ENCODE measurements around the gene AMDHD2. TPM values are rescaled to one million over a fixed set of nuclear protein-coding genes. Genes with fewer than 3 reads are reported as not detected.
"Not testable (repeated sequence)": the region's sequence is repeated elsewhere in the genome, so short reads cannot be mapped to it uniquely, and the experiment has no call there.

AMDHD2 gene
- total and polyA plus RNA-seq, 2 donors = 22.1 to 33.2 TPM

DNA sequence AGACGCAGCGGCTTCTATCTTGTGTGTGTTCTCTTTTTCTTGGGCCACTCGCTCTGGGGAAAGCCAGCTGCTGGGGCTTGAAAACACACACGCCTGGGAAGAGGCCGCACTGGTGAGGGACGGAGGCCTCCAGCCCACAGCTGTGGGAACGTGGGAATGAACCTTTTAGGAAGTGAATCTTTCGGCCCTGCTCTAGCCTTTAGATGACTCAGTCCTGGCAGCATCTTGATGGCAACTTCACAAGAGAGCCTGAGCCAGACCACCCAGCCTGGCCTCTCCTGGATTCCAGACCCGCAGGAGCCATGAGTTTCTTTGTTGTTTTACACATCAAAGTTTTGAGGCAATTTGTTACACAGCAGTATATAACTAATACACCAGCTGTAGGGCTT is 15.4 kb downstream of the AMDHD2 start:
- peaks cover 0 to 1% of the 10 kb centered on the region in 2 donors for H3K9me3 ChIP-seq (ENCODE audit: control insufficient read depth in 2 of 2, insufficient read depth in 1 of 2, low read length in 1 of 2)
- H3K36me3 ChIP-seq (ENCODE audit: control insufficient read depth in 2 of 2, insufficient read depth in 2 of 2, low read length in 1 of 2) = peaks cover 2 to 4% of the 10 kb centered on the region in 2 donors
- DNase-seq (ENCODE audit: low read depth in 6 of 9, low spot score in 9 of 9) = no peak
- H3K4me3 ChIP-seq (ENCODE audit: low read length in 2 of 2) = no peak overlapping the region
- 94% methylated on average over 9 of the region's 9 CpGs for WGBS
- peaks cover 15 to 44% of the 10 kb centered on the region in 2 donors for H3K4me1 ChIP-seq (ENCODE audit: control insufficient read depth in 2 of 2, insufficient read depth in 2 of 2, low read length in 2 of 2)
- peaks cover 0 to 23% of the 10 kb centered on the region in 2 donors for H3K27me3 ChIP-seq (ENCODE audit: control insufficient read depth in 2 of 2, insufficient read depth in 1 of 2, low read length in 1 of 2)
- no peak overlapping the region for H3K27ac ChIP-seq (ENCODE audit: low read depth in 1 of 2, low read length in 1 of 2)

DNA sequence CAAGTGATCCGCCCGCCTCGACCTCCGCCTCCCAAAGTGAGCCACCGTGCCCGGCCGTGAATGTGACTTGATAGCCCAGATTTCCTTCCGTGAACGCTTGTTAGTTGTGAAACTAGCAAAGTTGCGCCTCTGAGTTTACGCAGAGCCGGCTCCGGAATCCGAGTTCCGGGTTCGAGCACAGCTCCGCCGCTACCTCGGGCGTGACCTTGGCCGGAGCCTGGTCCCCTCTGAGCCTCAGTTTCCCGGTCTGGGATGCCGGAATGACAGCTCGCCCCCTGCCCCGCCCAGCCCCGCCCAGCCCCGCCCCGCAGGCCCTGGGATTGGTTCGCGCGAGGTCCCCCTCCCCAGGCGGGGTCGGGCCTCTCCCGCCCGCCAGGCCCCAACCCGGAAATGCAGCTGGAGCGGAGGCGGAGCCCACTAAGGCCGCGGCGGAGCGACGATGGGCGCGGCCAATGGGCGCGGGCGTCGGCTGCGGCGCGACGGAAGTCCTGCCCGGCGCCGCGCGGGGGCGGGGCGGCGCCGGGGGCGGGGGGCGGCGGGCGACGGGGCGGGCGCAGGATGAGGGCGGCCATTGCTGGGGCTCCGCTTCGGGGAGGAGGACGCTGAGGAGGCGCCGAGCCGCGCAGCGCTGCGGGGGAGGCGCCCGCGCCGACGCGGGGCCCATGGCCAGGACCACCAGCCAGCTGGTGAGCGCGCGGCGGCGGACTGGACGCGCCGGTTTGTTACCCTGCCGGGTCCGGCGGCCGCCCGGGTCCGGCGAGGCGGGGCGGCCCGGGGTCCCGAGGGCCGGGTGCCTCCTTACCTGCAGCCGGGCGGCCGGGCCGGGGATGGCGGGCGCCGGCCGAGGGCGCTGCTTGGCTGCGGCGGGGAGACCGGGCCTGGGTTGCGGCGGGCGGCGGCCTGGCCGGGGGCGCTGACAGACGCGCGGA is 17.5 kb downstream of the AMDHD2 start, which contains the start of gene PDPK1:
Gene PDPK1 (plus strand): TSS at position 571 of the 929 bp plus-strand sequence. CDS start 92 bp downstream, at position 663.
- peak within 1 kb of the TSS; percentile 58 to 89 for H3K4me3 ChIP-seq (ENCODE audit: low read length in 2 of 2)
- H3K4me1 ChIP-seq (ENCODE audit: control insufficient read depth in 2 of 2, insufficient read depth in 2 of 2, low read length in 2 of 2) = peaks cover 13 to 33% of the 10 kb centered on the region in 2 donors
- peaks cover 0 to 9% of the 10 kb centered on the region in 2 donors for H3K27me3 ChIP-seq (ENCODE audit: control insufficient read depth in 2 of 2, insufficient read depth in 1 of 2, low read length in 1 of 2)
- peaks cover 2 to 9% of the 10 kb centered on the region in 2 donors for H3K36me3 ChIP-seq (ENCODE audit: control insufficient read depth in 2 of 2, insufficient read depth in 2 of 2, low read length in 1 of 2)
- peak within 1 kb of the TSS; percentile 70 to 84 for H3K27ac ChIP-seq (ENCODE audit: low read depth in 1 of 2, low read length in 1 of 2)
- WGBS = under 1% methylated on average over 125 of the region's 126 CpGs
- peak in 8 of 9 donors; percentile 79 to 97 (median 92) for DNase-seq (ENCODE audit: low read depth in 6 of 9, low spot score in 9 of 9)
- H3K9me3 ChIP-seq (ENCODE audit: control insufficient read depth in 2 of 2, insufficient read depth in 1 of 2, low read length in 1 of 2) = no peaks in the 10 kb centered on the region

DNA sequence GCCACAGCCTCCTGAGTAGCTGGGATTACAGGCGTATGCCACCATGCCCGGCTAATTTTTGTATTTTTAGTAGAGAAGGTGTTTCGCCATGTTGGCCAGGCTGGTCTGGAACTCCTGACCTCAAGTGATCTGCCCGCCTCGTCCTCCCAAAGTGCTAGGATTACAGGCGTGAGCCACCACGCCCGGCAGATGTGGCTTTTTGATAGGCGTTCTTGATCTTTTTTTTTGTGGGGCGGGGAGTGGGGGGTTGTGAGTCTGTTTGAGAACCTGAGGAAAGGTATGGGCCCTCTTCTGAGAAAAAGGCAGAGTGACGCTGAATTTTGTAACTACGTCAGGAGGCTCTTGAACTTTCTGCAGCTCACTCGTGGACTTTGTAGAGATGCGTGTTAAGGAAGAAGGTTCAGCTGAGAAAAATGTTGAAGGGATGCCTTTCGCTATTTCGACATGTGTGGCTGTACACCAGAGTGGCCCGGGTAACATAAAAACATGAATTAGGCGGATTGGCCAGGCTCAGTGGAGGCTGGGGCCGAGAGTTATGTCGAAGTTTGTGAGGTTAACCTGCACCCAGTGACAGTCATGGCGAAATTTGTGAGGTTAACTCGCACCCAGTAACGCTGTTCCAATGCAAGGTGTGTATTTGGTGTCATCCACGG is 19.1 kb downstream of the AMDHD2 start:
- not testable (repeated sequence) for H3K4me3 ChIP-seq (ENCODE audit: low read length in 2 of 2); H3K27ac ChIP-seq (ENCODE audit: low read depth in 1 of 2, low read length in 1 of 2); H3K27me3 ChIP-seq (ENCODE audit: control insufficient read depth in 2 of 2, insufficient read depth in 1 of 2, low read length in 1 of 2); H3K36me3 ChIP-seq (ENCODE audit: control insufficient read depth in 2 of 2, insufficient read depth in 2 of 2, low read length in 1 of 2); DNase-seq (ENCODE audit: low read depth in 6 of 9, low spot score in 9 of 9); H3K9me3 ChIP-seq (ENCODE audit: control insufficient read depth in 2 of 2, insufficient read depth in 1 of 2, low read length in 1 of 2)
- peaks cover 13 to 24% of the 10 kb centered on the region in 2 donors for H3K4me1 ChIP-seq (ENCODE audit: control insufficient read depth in 2 of 2, insufficient read depth in 2 of 2, low read length in 2 of 2)
- WGBS = 94% methylated on average over 24 of the region's 24 CpGs

DNA sequence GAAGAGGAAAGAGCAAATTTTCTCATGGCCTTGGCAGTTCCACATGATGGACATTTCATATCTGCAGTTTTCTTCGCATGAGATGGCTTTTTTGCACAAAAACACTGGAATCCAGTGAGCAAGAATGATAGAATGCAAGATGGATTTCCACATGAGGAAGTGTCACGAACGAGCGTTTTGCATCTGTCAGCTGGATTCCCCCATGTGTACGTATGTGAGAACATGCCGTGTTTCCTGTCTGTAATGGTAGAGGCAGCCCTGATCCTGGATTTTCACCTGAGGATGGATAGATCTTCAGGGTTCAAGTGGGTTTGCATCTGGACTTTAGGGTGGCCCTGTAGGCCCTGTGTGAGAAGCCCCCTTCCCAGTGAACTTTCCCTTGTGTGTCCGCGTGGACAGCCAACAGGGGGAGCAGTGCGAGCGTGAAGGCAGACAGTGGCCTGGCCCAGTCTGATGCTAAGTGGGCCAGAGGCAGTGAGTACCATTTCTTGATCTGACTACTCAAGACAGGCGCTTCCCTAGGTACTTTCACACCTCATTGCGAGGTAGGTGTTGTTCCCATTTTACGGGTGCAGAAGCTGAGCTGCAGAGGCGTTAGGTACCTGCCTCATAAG is 19.8 kb downstream of the AMDHD2 start:
- H3K27ac ChIP-seq (ENCODE audit: low read depth in 1 of 2, low read length in 1 of 2); H3K36me3 ChIP-seq (ENCODE audit: control insufficient read depth in 2 of 2, insufficient read depth in 2 of 2, low read length in 1 of 2): not testable (repeated sequence)

DNA sequence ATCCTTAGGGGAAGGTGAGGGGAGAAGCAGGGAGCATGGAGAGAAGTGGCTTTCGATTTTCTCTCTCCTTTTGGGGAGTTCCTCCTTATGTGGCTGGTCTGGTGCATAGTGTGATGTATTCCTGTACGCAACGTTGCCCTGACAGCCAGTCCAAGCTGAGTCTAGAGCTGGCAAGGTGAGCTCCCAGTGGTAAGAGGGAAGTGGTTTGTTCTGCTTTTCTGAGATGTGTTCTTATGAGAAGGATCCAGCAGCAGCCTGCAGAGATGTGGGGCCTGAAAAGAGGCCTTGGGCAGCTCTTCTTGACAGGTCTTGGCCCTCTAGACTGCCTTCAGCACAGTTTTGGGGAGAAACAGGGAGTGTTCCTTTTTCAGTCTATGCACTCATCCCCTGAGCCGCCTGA is 20.7 kb downstream of the AMDHD2 start:
- not testable (repeated sequence) for H3K27me3 ChIP-seq (ENCODE audit: control insufficient read depth in 2 of 2, insufficient read depth in 1 of 2, low read length in 1 of 2); H3K9me3 ChIP-seq (ENCODE audit: control insufficient read depth in 2 of 2, insufficient read depth in 1 of 2, low read length in 1 of 2); H3K27ac ChIP-seq (ENCODE audit: low read depth in 1 of 2, low read length in 1 of 2); H3K36me3 ChIP-seq (ENCODE audit: control insufficient read depth in 2 of 2, insufficient read depth in 2 of 2, low read length in 1 of 2); H3K4me3 ChIP-seq (ENCODE audit: low read length in 2 of 2); DNase-seq (ENCODE audit: low read depth in 6 of 9, low spot score in 9 of 9)
- peaks cover 13 to 23% of the 10 kb centered on the region in 2 donors for H3K4me1 ChIP-seq (ENCODE audit: control insufficient read depth in 2 of 2, insufficient read depth in 2 of 2, low read length in 2 of 2)
- 64% methylated on average over 3 of the region's 4 CpGs for WGBS

More for the DNA sequence above, 19.8 kb downstream of the AMDHD2 start:
- 89% methylated on average over 14 of the region's 14 CpGs for WGBS
- H3K4me1 ChIP-seq (ENCODE audit: control insufficient read depth in 2 of 2, insufficient read depth in 2 of 2, low read length in 2 of 2) = peaks cover 13 to 24% of the 10 kb centered on the region in 2 donors
- not testable (repeated sequence) for H3K4me3 ChIP-seq (ENCODE audit: low read length in 2 of 2); DNase-seq (ENCODE audit: low read depth in 6 of 9, low spot score in 9 of 9); H3K27me3 ChIP-seq (ENCODE audit: control insufficient read depth in 2 of 2, insufficient read depth in 1 of 2, low read length in 1 of 2); H3K9me3 ChIP-seq (ENCODE audit: control insufficient read depth in 2 of 2, insufficient read depth in 1 of 2, low read length in 1 of 2)

DNA sequence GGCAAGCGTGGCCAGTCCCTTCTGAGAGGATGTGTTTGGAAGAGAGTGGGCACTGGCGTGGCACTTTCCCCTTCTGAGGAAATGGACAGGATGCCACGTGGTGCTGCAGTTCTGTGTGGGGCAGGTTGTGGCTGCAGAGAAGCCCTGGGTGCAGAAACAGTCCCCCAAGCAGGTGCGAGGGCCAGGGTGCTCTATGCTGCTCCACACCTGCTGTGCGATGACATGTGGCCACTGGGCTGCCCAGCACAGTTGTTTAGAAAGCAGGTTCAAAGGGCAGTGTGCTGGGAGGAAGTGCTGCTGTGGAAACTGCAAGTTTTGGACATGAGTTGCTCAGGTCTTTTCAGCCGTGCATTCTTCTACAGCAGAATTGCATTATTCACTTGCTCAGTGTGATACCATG is 21.2 kb downstream of the AMDHD2 start:
- H3K4me1 ChIP-seq (ENCODE audit: control insufficient read depth in 2 of 2, insufficient read depth in 2 of 2, low read length in 2 of 2) = peaks cover 13 to 21% of the 10 kb centered on the region in 2 donors
- H3K27ac ChIP-seq (ENCODE audit: low read depth in 1 of 2, low read length in 1 of 2); H3K36me3 ChIP-seq (ENCODE audit: control insufficient read depth in 2 of 2, insufficient read depth in 2 of 2, low read length in 1 of 2); DNase-seq (ENCODE audit: low read depth in 6 of 9, low spot score in 9 of 9); H3K27me3 ChIP-seq (ENCODE audit: control insufficient read depth in 2 of 2, insufficient read depth in 1 of 2, low read length in 1 of 2); H3K9me3 ChIP-seq (ENCODE audit: control insufficient read depth in 2 of 2, insufficient read depth in 1 of 2, low read length in 1 of 2); H3K4me3 ChIP-seq (ENCODE audit: low read length in 2 of 2): not testable (repeated sequence)
- 76% methylated on average over 6 of the region's 6 CpGs for WGBS

DNA sequence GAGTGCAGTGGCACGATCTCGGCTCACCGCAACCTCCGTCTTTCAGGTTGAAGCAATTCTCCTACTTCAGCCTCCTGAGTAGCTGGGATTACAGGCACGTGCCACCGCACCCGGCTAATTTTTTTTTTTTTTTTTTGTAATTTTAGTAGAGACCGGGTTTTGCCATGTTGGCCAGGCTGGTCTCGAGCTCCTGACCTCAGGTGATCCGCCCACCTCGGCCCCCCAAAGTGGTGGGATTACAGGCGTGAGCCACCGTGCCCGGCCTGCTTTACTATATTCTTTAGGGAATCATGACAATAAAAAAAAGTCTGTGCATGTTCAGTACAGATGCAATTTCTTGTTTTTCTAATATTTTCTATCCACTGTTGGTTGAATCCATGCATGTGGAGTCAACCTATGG is 23.6 kb downstream of the AMDHD2 start:
- not testable (repeated sequence) for H3K9me3 ChIP-seq (ENCODE audit: control insufficient read depth in 2 of 2, insufficient read depth in 1 of 2, low read length in 1 of 2); H3K27ac ChIP-seq (ENCODE audit: low read depth in 1 of 2, low read length in 1 of 2); DNase-seq (ENCODE audit: low read depth in 6 of 9, low spot score in 9 of 9); H3K36me3 ChIP-seq (ENCODE audit: control insufficient read depth in 2 of 2, insufficient read depth in 2 of 2, low read length in 1 of 2); H3K4me3 ChIP-seq (ENCODE audit: low read length in 2 of 2); H3K27me3 ChIP-seq (ENCODE audit: control insufficient read depth in 2 of 2, insufficient read depth in 1 of 2, low read length in 1 of 2)
- WGBS = 97% methylated on average over 14 of the region's 14 CpGs
- H3K4me1 ChIP-seq (ENCODE audit: control insufficient read depth in 2 of 2, insufficient read depth in 2 of 2, low read length in 2 of 2) = peaks cover 11 to 14% of the 10 kb centered on the region in 2 donors

DNA sequence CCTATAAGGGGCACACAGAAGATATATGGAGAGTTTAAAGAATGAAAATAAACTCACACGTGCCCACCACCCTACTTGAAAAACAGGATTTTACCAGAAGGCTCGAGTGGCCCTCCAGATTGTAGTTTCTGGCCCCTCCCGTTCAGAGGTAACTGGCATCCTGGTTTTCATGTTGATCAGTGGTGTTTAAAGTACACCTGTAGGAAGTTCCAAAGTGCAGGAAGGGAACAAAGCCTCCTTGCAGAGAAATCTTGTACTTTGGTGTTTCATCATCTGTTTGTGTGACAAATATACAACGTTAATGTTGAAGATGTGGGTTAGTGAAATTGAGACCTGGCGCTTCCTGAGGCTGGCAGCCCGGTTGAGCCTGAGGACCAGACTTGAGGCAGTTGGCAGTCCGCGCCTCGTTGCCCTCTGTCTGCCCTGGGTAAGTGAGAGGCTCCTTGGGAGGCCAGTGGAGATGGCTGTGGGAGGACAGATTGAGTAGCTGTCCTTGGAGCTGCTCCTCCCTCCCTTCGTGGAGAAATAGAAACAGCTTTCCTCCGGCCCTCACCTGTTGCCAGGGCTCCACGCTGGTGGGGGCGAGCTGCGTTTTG is 30.2 kb downstream of the AMDHD2 start:
- WGBS = no CpG with 5 or more reads among the region's 14 CpGs
- not testable (repeated sequence) for H3K4me3 ChIP-seq (ENCODE audit: low read length in 2 of 2)

More for the DNA sequence above, 30.2 kb downstream of the AMDHD2 start:
- H3K27me3 ChIP-seq (ENCODE audit: control insufficient read depth in 2 of 2, insufficient read depth in 1 of 2, low read length in 1 of 2); H3K4me1 ChIP-seq (ENCODE audit: control insufficient read depth in 2 of 2, insufficient read depth in 2 of 2, low read length in 2 of 2); H3K27ac ChIP-seq (ENCODE audit: low read depth in 1 of 2, low read length in 1 of 2); H3K9me3 ChIP-seq (ENCODE audit: control insufficient read depth in 2 of 2, insufficient read depth in 1 of 2, low read length in 1 of 2); H3K36me3 ChIP-seq (ENCODE audit: control insufficient read depth in 2 of 2, insufficient read depth in 2 of 2, low read length in 1 of 2); DNase-seq (ENCODE audit: low read depth in 6 of 9, low spot score in 9 of 9): not testable (repeated sequence)
